ENCODE data around the gene L2HGDH.

Gene L2HGDH

DNA sequence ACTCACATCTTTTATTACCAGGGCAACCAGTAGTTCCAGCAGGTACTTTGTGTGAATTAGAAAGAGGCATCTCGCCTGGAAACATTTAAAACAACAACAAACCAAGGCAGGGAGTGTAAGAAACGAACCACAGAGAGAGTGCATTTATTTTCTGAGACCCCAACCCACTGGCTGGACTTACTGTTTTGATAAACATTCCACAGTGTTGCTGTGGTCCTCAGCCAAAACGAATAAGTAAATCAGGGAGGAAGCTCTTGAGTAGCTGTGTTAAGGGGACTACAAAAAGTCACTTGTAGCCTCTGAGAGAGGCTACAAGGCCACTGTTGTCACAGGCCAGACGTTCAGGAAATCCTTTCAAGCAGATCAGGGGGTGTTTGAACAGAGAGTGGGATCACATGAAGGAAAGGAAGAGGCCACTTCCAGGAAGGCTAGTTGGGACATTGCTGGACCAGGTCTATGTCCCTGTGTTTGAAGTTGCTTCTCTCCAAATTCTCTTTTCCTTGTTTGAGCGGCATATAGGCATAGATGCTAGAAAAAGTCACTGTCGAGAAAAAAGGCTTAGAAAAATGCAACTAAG is 33.9 kb upstream of the L2HGDH start:
- H3K4me3 Mint-ChIP-seq: no peak overlapping the region
- H3K36me3 Mint-ChIP-seq (ENCODE audit: insufficient read depth): peaks cover 2% of the 10 kb centered on the region
- no peak for ATAC-seq (replicated peaks)
- H3K4me1 Mint-ChIP-seq (ENCODE audit: low read depth in 2 of 2): peaks cover 6 to 9% of the 10 kb centered on the region in 2 donors
- no peak for DNase-seq
- H3K9me3 Mint-ChIP-seq: no peaks in the 10 kb centered on the region
- H3K27me3 Mint-ChIP-seq: no peaks in the 10 kb centered on the region
- no peak overlapping the region for H3K27ac Mint-ChIP-seq

- ATAC-seq (replicated peaks) (no peak), DNase-seq (no peak)
- Mint-ChIP-seq H3K4me1 (ENCODE audit: low read depth in 2 of 2) (peaks cover 6 to 9% of the 10 kb centered on the region in 2 donors), H3K27ac (peak overlapping the region in 1 of 2 donors; percentile 68), H3K4me3 (no peak overlapping the region), H3K27me3 (no peaks in the 10 kb centered on the region), H3K36me3 (ENCODE audit: insufficient read depth) (peaks cover 3% of the 10 kb centered on the region), H3K9me3 (no peaks in the 10 kb centered on the region)
These were observed 33.0 kb upstream of the L2HGDH start for GRCh38 chr14:50344876-50345563.

GRCh38 chr14:50344116-50344775 is 32.2 kb upstream of the L2HGDH start:
- DNase-seq: no peak
- Mint-ChIP-seq H3K9me3 (no peaks in the 10 kb centered on the region), H3K4me3 (no peak overlapping the region), H3K4me1 (ENCODE audit: low read depth in 2 of 2) (peaks cover 6 to 9% of the 10 kb centered on the region in 2 donors), H3K36me3 (ENCODE audit: insufficient read depth) (peaks cover 4% of the 10 kb centered on the region), H3K27me3 (no peaks in the 10 kb centered on the region), H3K27ac (peak overlapping the region; percentile 11 to 68)
- peak; percentile 72 for ATAC-seq (replicated peaks)

DNA sequence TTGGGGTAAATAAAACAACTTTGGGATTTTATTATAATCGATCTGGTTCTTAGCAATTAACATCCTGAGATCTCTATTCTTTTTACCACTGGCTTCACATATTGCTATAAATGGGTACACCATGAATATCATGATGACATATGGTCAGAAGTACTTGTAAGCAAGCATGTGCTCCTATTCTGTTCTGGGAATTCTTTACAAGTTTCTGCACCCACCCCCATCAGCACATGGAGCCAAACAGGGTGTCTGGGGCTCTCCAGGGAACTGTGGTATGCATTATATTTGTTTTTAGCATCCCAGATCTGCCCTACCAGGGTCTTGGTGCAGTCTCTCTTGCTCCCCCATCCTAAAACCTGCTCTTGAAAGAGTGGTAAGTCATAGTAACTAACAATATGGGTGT is 31.4 kb upstream of the L2HGDH start:
- H3K27me3 Mint-ChIP-seq: no peaks in the 10 kb centered on the region
- ATAC-seq (replicated peaks) (no peak), DNase-seq (no peak)
- H3K4me3 Mint-ChIP-seq: no peak overlapping the region
- H3K36me3 Mint-ChIP-seq (ENCODE audit: insufficient read depth): peaks cover 7% of the 10 kb centered on the region
- H3K4me1 Mint-ChIP-seq (ENCODE audit: low read depth in 2 of 2): peaks cover 6 to 9% of the 10 kb centered on the region in 2 donors
- peak overlapping the region in 1 of 2 donors; percentile 11 for H3K27ac Mint-ChIP-seq
- H3K9me3 Mint-ChIP-seq: no peaks in the 10 kb centered on the region

DNA sequence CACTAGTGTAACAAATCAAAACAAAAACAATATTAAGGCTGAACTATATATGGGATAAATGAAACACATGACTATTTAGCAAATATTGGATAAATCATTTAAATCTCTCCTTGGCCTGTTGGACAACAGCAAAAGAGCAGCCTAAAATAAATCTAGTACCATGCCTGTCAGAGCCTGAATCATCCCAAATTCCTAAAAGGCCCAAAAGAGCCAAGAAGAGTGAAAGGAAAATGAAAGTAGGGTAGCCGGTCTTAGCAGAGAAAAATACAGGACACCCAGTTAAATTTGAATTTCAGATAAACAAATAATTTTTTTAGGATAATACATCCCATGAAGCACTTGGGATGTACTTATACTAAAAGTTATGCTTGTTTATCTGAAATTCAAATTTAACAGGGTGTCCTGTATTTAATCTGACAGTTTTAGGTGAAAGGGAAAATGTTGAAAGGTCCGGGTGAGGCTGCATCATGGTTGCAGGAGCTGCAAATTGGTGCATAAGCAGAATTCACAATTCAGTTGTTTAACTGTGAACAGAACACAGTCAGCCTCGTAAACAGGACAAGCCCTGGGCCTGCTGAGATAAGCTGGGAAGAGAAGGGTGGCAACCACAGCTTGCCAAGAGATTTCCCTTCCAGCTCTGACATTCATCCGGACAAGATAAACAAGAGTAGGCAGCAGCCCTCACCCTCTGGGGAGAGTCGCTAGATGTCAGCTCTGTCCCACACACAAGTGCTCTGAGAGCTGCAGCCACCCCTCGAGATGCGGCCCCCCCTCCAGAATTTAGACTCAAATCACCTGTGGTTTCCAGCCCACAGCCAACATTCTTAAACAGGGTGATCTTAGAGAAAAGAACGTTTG is 30.4 kb upstream of the L2HGDH start:
- ATAC-seq (replicated peaks): peak; percentile 84
- Mint-ChIP-seq H3K27ac (peak overlapping the region in 1 of 2 donors; percentile 56), H3K27me3 (no peaks in the 10 kb centered on the region), H3K36me3 (ENCODE audit: insufficient read depth) (peaks cover 15% of the 10 kb centered on the region), H3K4me1 (ENCODE audit: low read depth in 2 of 2) (peaks cover 6 to 9% of the 10 kb centered on the region in 2 donors), H3K4me3 (no peak overlapping the region), H3K9me3 (no peaks in the 10 kb centered on the region)
- DNase-seq: peak in 1 of 3 experiments; percentile 24

DNA sequence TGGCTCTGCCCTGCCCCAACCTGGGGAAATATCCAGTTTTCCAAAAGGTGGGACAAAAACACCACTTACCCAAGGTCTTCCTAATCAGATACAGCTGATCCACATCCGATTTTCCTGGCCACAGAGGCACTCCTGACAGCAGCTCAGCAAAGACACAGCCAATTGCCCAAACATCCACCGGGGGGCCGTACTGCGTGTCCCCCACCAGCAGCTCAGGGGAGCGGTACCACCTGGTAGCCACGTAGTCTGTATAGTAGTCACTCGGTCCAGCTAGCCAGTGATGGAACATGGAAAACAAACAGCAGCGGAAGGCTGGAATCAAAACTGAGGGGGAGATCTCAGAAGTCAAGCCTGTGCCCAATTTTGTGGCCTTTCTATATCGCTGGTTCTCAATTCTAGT is 28.9 kb upstream of the L2HGDH start:
- no peak for DNase-seq
- no peak overlapping the region for H3K4me3 Mint-ChIP-seq
- H3K4me1 Mint-ChIP-seq (ENCODE audit: low read depth in 2 of 2): peaks cover 11 to 15% of the 10 kb centered on the region in 2 donors
- no peaks in the 10 kb centered on the region for H3K27me3 Mint-ChIP-seq
- peaks cover 17% of the 10 kb centered on the region for H3K36me3 Mint-ChIP-seq (ENCODE audit: insufficient read depth)
- no peak for ATAC-seq (replicated peaks)
- no peak overlapping the region for H3K27ac Mint-ChIP-seq
- H3K9me3 Mint-ChIP-seq: no peaks in the 10 kb centered on the region

GRCh38 chr14:50340045-50340444 is 28.0 kb upstream of the L2HGDH start:
- Mint-ChIP-seq H3K27me3 (no peaks in the 10 kb centered on the region), H3K4me3 (no peak overlapping the region), H3K36me3 (ENCODE audit: insufficient read depth) (peaks cover 17% of the 10 kb centered on the region)

GRCh38 chr14:50339178-50339804 is 27.3 kb upstream of the L2HGDH start:
- H3K9me3 Mint-ChIP-seq: no peaks in the 10 kb centered on the region
- peaks cover 17% of the 10 kb centered on the region for H3K36me3 Mint-ChIP-seq (ENCODE audit: insufficient read depth)
- DNase-seq (no peak), ATAC-seq (replicated peaks) (no peak)
- no peak overlapping the region for H3K4me3 Mint-ChIP-seq
- H3K4me1 Mint-ChIP-seq (ENCODE audit: low read depth in 2 of 2): peaks cover 12 to 15% of the 10 kb centered on the region in 2 donors
- no peak overlapping the region for H3K27ac Mint-ChIP-seq
- H3K27me3 Mint-ChIP-seq: no peaks in the 10 kb centered on the region

More at GRCh38 chr14:50340045-50340444, 28.0 kb upstream of the L2HGDH start:
- peaks cover 12 to 17% of the 10 kb centered on the region in 2 donors for H3K4me1 Mint-ChIP-seq (ENCODE audit: low read depth in 2 of 2)
- ATAC-seq (replicated peaks): no peak
- no peak overlapping the region for H3K27ac Mint-ChIP-seq
- H3K9me3 Mint-ChIP-seq: no peaks in the 10 kb centered on the region
- DNase-seq: no peak

DNA sequence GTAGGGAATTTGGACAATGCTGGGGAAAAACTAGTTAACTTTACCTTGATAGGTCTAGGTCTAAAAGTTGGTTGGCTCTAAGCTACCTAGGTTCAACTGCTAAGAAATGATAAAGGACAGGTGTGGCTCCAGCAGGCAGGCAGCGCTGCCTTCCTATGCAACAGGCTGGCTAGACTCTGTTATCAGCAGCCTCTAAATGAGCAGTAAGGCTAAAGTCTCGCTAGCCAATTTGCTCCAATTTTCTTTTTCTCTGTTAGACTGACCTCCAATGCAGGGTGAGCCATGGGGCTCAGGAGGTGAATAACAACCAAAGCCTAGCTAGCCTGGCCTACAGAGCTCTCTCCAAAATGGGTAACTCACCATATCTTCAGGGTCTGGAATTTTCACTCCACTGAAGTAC is 26.6 kb upstream of the L2HGDH start:
- Mint-ChIP-seq H3K4me1 (ENCODE audit: low read depth in 2 of 2) (peaks cover 10 to 12% of the 10 kb centered on the region in 2 donors), H3K27me3 (no peaks in the 10 kb centered on the region), H3K27ac (no peak overlapping the region), H3K36me3 (ENCODE audit: insufficient read depth) (peaks cover 17% of the 10 kb centered on the region), H3K4me3 (no peak overlapping the region), H3K9me3 (no peaks in the 10 kb centered on the region)
- ATAC-seq (replicated peaks) (no peak), DNase-seq (no peak)

GRCh38 chr14:50335989-50336824 is 24.2 kb upstream of the L2HGDH start:
- ATAC-seq (replicated peaks): no peak
- Mint-ChIP-seq H3K27ac (peak overlapping the region; percentile 82 to 85), H3K36me3 (ENCODE audit: insufficient read depth) (peaks cover 19% of the 10 kb centered on the region), H3K27me3 (no peaks in the 10 kb centered on the region), H3K4me3 (peak overlapping the region; percentile 33 to 39), H3K4me1 (ENCODE audit: low read depth in 2 of 2) (peaks cover 7 to 9% of the 10 kb centered on the region in 2 donors), H3K9me3 (no peaks in the 10 kb centered on the region)
- DNase-seq: no peak

DNA sequence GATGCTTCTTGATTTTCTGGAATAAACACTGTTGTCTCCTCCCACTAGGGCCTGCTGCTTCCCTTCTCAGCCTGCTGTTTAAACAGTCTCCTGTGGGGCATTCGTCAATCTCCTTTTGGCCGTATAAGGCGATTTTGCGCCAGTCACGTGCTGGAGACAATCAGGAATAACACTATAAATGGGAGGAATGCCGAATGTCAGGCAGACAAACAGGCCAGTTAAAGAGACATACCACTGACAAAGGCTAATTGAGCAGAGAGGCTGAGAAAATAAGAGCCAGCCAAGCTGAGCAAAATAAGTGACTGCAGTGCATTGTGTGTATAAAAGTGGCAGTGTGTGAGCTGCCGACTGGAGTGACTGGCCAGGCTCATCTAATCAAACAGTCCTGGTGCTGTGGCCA is 23.4 kb upstream of the L2HGDH start:
- peak overlapping the region; percentile 82 to 85 for H3K27ac Mint-ChIP-seq
- ATAC-seq (replicated peaks): no peak
- H3K4me3 Mint-ChIP-seq: no peak overlapping the region

DNA sequence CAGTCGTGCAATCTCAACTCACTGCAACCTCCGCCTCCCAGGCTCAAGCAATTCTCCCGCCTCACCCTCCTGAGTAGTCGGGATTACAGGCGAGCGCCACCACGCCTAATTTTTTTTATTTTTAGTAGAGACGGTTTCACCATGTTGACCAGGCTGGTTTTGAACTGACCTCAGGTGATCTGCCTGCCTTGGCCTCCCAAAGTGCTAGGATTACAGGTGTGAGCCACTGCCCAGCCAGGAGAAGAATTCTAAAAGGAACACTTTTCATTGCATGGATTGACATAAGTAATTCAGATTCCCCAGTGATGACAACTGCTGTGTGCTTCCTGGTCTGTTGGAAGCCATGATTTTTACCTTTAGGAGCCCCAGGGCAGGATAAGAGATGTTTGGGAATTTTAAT is 22.2 kb upstream of the L2HGDH start:
- DNase-seq: no peak
- Mint-ChIP-seq H3K36me3 (ENCODE audit: insufficient read depth) (peaks cover 19% of the 10 kb centered on the region), H3K4me1 (ENCODE audit: low read depth in 2 of 2) (peaks cover 7 to 9% of the 10 kb centered on the region in 2 donors), H3K27me3 (no peaks in the 10 kb centered on the region), H3K9me3 (no peaks in the 10 kb centered on the region), H3K4me3 (no peak overlapping the region), H3K27ac (peak overlapping the region in 1 of 2 donors; percentile 82)
- no peak for ATAC-seq (replicated peaks)

More for the DNA sequence above, 23.4 kb upstream of the L2HGDH start:
- H3K27me3 Mint-ChIP-seq: no peaks in the 10 kb centered on the region
- no peaks in the 10 kb centered on the region for H3K9me3 Mint-ChIP-seq
- peaks cover 16% of the 10 kb centered on the region for H3K36me3 Mint-ChIP-seq (ENCODE audit: insufficient read depth)
- H3K4me1 Mint-ChIP-seq (ENCODE audit: low read depth in 2 of 2): peaks cover 7 to 9% of the 10 kb centered on the region in 2 donors
- no peak for DNase-seq
